T-helper 1 cell treated with Interleukin-12 subunit alpha and Interleukin-12 subunit beta and Interleukin-4 antibody, amounts not matched to agents 30 μg/mL and 1 μg/mL, for 36 hours (primary cell): ENCODE data around the gene FLII.

Source experiments
- H3K27ac Mint-ChIP-seq: one replicate; pipeline ENCODE4 v1.8.0; 2021; ENCODE audit warnings: mild to moderate bottlenecking, mixed read lengths
- H3K27me3 Mint-ChIP-seq: one replicate; pipeline ENCODE4 v1.8.0; 2021; ENCODE audit warnings: low read depth, mixed read lengths
- H3K36me3 Mint-ChIP-seq: one replicate; pipeline ENCODE4 v1.8.0; 2021; ENCODE audit warnings: low read depth, mixed read lengths
- H3K4me1 Mint-ChIP-seq: one replicate; pipeline ENCODE4 v1.8.0; 2021; ENCODE audit warnings: low read depth, mixed read lengths
- H3K4me3 Mint-ChIP-seq: one replicate; pipeline ENCODE4 v1.8.0; 2021; ENCODE audit warnings: mild to moderate bottlenecking, moderate library complexity, mixed read lengths
- H3K9me3 Mint-ChIP-seq: one replicate; pipeline ENCODE4 v1.8.0; 2021; ENCODE audit warnings: mixed read lengths

FLII gene

GRCh38 chr17:18253947-18254821 is 4.4 kb downstream of the FLII start:
- no peaks in the 10 kb centered on the region for H3K27me3 Mint-ChIP-seq
- no peak overlapping the region for H3K4me3 Mint-ChIP-seq
- no peaks in the 10 kb centered on the region for H3K9me3 Mint-ChIP-seq
- H3K36me3 Mint-ChIP-seq: peaks cover 35% of the 10 kb centered on the region
- no peak overlapping the region for H3K27ac Mint-ChIP-seq
- peaks cover 16% of the 10 kb centered on the region for H3K4me1 Mint-ChIP-seq

- no peaks in the 10 kb centered on the region for H3K9me3 Mint-ChIP-seq
- peaks cover 37% of the 10 kb centered on the region for H3K36me3 Mint-ChIP-seq
- H3K27ac Mint-ChIP-seq: no peak overlapping the region
- H3K4me3 Mint-ChIP-seq: no peak overlapping the region
- H3K27me3 Mint-ChIP-seq: no peaks in the 10 kb centered on the region
- H3K4me1 Mint-ChIP-seq: peaks cover 13% of the 10 kb centered on the region
These were observed 5.2 kb downstream of the FLII start for GRCh38 chr17:18253187-18253884.

- Mint-ChIP-seq H3K27ac (no peak overlapping the region), H3K4me3 (no peak overlapping the region), H3K36me3 (peaks cover 38% of the 10 kb centered on the region), H3K27me3 (no peaks in the 10 kb centered on the region), H3K9me3 (no peaks in the 10 kb centered on the region), H3K4me1 (peaks cover 9% of the 10 kb centered on the region)
These were observed 6.4 kb downstream of the FLII start for GRCh38 chr17:18252160-18252559.

- H3K4me1 Mint-ChIP-seq: peaks cover 6% of the 10 kb centered on the region
- no peak overlapping the region for H3K4me3 Mint-ChIP-seq
- H3K27me3 Mint-ChIP-seq: no peaks in the 10 kb centered on the region
- H3K27ac Mint-ChIP-seq: no peak overlapping the region
- H3K36me3 Mint-ChIP-seq: peaks cover 40% of the 10 kb centered on the region
- no peaks in the 10 kb centered on the region for H3K9me3 Mint-ChIP-seq
These were observed 7.3 kb downstream of the FLII start for GRCh38 chr17:18251204-18251603.

- no peak overlapping the region for H3K4me3 Mint-ChIP-seq
- no peaks in the 10 kb centered on the region for H3K9me3 Mint-ChIP-seq
- no peak overlapping the region for H3K27ac Mint-ChIP-seq
- no peaks in the 10 kb centered on the region for H3K27me3 Mint-ChIP-seq
- H3K36me3 Mint-ChIP-seq: peaks cover 38% of the 10 kb centered on the region
- peaks cover 4% of the 10 kb centered on the region for H3K4me1 Mint-ChIP-seq
These were observed 7.8 kb downstream of the FLII start for GRCh38 chr17:18250708-18251107.

- H3K4me1 Mint-ChIP-seq: peaks cover 3% of the 10 kb centered on the region
- H3K9me3 Mint-ChIP-seq: no peaks in the 10 kb centered on the region
- no peaks in the 10 kb centered on the region for H3K27me3 Mint-ChIP-seq
- peaks cover 38% of the 10 kb centered on the region for H3K36me3 Mint-ChIP-seq
- H3K4me3 Mint-ChIP-seq: no peak overlapping the region
- H3K27ac Mint-ChIP-seq: no peak overlapping the region
These were observed 8.3 kb downstream of the FLII start for GRCh38 chr17:18250259-18250658.

- H3K27me3 Mint-ChIP-seq: no peaks in the 10 kb centered on the region
- no peaks in the 10 kb centered on the region for H3K9me3 Mint-ChIP-seq
- peaks cover 3% of the 10 kb centered on the region for H3K4me1 Mint-ChIP-seq
- H3K36me3 Mint-ChIP-seq: peaks cover 34% of the 10 kb centered on the region
- H3K4me3 Mint-ChIP-seq: no peak overlapping the region
- H3K27ac Mint-ChIP-seq: no peak overlapping the region
These were observed 9.7 kb downstream of the FLII start for GRCh38 chr17:18248811-18249210.

GRCh38 chr17:18248300-18248731 is 10.2 kb downstream of the FLII start:
- no peak overlapping the region for H3K4me3 Mint-ChIP-seq
- peaks cover 31% of the 10 kb centered on the region for H3K36me3 Mint-ChIP-seq
- no peaks in the 10 kb centered on the region for H3K9me3 Mint-ChIP-seq
- no peaks in the 10 kb centered on the region for H3K27me3 Mint-ChIP-seq
- no peak overlapping the region for H3K27ac Mint-ChIP-seq
- H3K4me1 Mint-ChIP-seq: peaks cover 3% of the 10 kb centered on the region

GRCh38 chr17:18247613-18248001 is 10.9 kb downstream of the FLII start:
- peaks cover 30% of the 10 kb centered on the region for H3K36me3 Mint-ChIP-seq
- no peak overlapping the region for H3K4me3 Mint-ChIP-seq
- H3K4me1 Mint-ChIP-seq: peaks cover 3% of the 10 kb centered on the region
- H3K27me3 Mint-ChIP-seq: no peaks in the 10 kb centered on the region
- H3K9me3 Mint-ChIP-seq: no peaks in the 10 kb centered on the region
- no peak overlapping the region for H3K27ac Mint-ChIP-seq

- Mint-ChIP-seq H3K9me3 (no peaks in the 10 kb centered on the region), H3K36me3 (peaks cover 29% of the 10 kb centered on the region), H3K4me3 (no peak overlapping the region), H3K27me3 (no peaks in the 10 kb centered on the region), H3K4me1 (peaks cover 3% of the 10 kb centered on the region), H3K27ac (no peak overlapping the region)
These were observed 11.5 kb downstream of the FLII start for GRCh38 chr17:18246880-18247612.

GRCh38 chr17:18246109-18246725 is 12.3 kb downstream of the FLII start:
- Mint-ChIP-seq H3K36me3 (peaks cover 27% of the 10 kb centered on the region), H3K4me3 (no peak overlapping the region), H3K27me3 (no peaks in the 10 kb centered on the region), H3K4me1 (peaks cover 3% of the 10 kb centered on the region), H3K27ac (no peak overlapping the region), H3K9me3 (no peaks in the 10 kb centered on the region)

- Mint-ChIP-seq H3K27ac (no peak overlapping the region), H3K9me3 (no peaks in the 10 kb centered on the region), H3K36me3 (peaks cover 18% of the 10 kb centered on the region), H3K4me1 (peaks cover 3% of the 10 kb centered on the region), H3K27me3 (no peaks in the 10 kb centered on the region), H3K4me3 (no peak overlapping the region)
These were observed 13.3 kb downstream of the FLII start for GRCh38 chr17:18245038-18245776.

GRCh38 chr17:18241229-18241871 is 17.2 kb downstream of the FLII start:
- Mint-ChIP-seq H3K27me3 (no peaks in the 10 kb centered on the region), H3K27ac (no peak overlapping the region), H3K36me3 (peaks cover 7% of the 10 kb centered on the region), H3K4me1 (no peaks in the 10 kb centered on the region), H3K9me3 (no peaks in the 10 kb centered on the region), H3K4me3 (no peak overlapping the region)
